Measurements from ENCODE around the gene LRRFIP1. TPM values are rescaled to one million over a fixed set of nuclear protein-coding genes. Genes with fewer than 3 reads are reported as not detected.
"Not testable (repeated sequence)": the region's sequence is repeated elsewhere in the genome, so short reads cannot be mapped to it uniquely, and the experiment has no call there.

The LRRFIP1 gene
- total RNA-seq, 4 donors from 2014 or later, result 51.5 to 95.4 (median 65.6) TPM

DNA sequence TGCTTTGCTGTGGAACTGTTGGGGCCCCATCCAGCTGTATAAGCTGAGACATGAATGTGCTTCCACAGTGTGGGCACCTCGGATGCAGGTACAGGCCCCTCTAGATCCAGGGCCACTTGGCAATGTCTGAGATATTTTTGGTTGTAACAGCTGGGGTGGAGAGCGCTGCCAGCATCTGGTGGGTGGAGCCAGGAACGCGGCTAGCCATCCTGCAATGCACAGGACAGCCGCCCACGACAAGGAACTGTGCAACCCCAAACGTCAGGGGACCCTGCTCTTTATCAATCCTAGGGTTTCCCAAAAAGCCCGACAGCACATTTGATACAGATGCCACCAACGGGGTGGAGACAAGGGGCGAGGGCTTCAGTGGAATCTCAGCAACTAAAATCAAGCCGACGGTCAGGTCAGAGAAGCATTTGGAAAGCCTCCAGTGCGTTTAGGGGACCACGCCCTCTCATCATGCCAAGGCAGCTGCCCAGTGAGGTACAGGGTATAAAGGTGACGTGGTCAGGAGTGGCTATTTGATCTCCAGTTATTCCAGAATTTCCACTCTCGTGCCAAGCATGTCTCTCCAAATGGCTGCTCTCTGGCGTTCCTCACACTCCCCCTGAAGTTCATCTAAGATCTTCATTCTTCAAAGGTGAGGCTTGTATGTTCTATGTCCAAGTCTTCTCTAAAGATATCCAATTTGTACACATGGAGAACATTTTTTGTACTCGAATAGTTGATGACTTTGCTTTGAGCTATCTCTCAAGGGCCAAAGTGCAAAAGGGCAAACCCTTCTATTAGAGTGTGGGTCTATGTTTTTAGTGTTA, 55.7 kb downstream of the LRRFIP1 start:
- TF ChIP-seq, protein P1, sequence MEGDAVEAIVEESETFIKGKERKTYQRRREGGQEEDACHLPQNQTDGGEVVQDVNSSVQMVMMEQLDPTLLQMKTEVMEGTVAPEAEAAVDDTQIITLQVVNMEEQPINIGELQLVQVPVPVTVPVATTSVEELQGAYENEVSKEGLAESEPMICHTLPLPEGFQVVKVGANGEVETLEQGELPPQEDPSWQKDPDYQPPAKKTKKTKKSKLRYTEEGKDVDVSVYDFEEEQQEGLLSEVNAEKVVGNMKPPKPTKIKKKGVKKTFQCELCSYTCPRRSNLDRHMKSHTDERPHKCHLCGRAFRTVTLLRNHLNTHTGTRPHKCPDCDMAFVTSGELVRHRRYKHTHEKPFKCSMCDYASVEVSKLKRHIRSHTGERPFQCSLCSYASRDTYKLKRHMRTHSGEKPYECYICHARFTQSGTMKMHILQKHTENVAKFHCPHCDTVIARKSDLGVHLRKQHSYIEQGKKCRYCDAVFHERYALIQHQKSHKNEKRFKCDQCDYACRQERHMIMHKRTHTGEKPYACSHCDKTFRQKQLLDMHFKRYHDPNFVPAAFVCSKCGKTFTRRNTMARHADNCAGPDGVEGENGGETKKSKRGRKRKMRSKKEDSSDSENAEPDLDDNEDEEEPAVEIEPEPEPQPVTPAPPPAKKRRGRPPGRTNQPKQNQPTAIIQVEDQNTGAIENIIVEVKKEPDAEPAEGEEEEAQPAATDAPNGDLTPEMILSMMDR (IDR thresholded peaks at IDR 0.05), result no peak
- TF ChIP-seq EP300 (IDR thresholded peaks at IDR 0.05), result no peak
- no peak for TF ChIP-seq POLR2A (IDR thresholded peaks at IDR 0.05)
- H3K36me3 ChIP-seq, result no peaks in the 10 kb centered on the region
- H3K27me3 ChIP-seq, result no peaks in the 10 kb centered on the region
- H3K9me3 ChIP-seq, result no peaks in the 10 kb centered on the region
- H3K4me3 ChIP-seq, result no peak overlapping the region
- 81 to 89% methylated on average over 17 to 18 of the region's 18 CpGs for WGBS, 2 donors
- no peak for DNase-seq (ENCODE audit: low spot score in 2 of 2)
- H3K4me1 ChIP-seq, result peaks cover 0 to 22% (median 2%) of the 10 kb centered on the region in 4 donors
- H3K27ac ChIP-seq, result no peak overlapping the region

DNA sequence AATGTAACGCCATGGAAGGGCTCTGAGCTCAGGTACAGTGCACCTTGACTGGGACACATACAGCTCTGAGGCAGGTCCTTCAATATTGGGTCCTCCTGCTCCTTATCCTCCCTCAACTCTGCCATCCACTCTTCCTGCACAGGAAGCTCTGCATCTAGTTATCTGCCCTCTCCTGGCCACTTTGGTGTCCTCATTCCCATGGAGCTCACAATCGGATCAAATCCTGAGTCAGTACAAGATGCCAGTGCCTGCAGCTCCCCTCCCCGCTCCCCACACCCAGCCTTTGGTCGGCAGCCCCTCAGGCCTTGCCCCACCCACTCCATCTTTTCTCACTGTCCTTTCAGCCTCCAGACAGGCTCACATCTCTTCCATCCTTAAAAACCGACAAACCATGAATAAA, 58.0 kb downstream of the LRRFIP1 start:
- TF ChIP-seq, protein P1 (IDR thresholded peaks at IDR 0.05), result no peak
- no peak for TF ChIP-seq POLR2A (IDR thresholded peaks at IDR 0.05)
- TF ChIP-seq EP300 (IDR thresholded peaks at IDR 0.05), result no peak
- H3K27ac ChIP-seq, result no peak overlapping the region
- no peaks in the 10 kb centered on the region for H3K27me3 ChIP-seq
- 66 to 72% methylated on average over 5 of the region's 5 CpGs for WGBS, 2 donors
- H3K9me3 ChIP-seq, result no peaks in the 10 kb centered on the region
- H3K36me3 ChIP-seq, result no peaks in the 10 kb centered on the region
- DNase-seq (ENCODE audit: low spot score in 2 of 2), result no peak
- H3K4me3 ChIP-seq, result no peak overlapping the region
- H3K4me1 ChIP-seq, result peaks cover 0 to 39% (median 19%) of the 10 kb centered on the region in 4 donors

DNA sequence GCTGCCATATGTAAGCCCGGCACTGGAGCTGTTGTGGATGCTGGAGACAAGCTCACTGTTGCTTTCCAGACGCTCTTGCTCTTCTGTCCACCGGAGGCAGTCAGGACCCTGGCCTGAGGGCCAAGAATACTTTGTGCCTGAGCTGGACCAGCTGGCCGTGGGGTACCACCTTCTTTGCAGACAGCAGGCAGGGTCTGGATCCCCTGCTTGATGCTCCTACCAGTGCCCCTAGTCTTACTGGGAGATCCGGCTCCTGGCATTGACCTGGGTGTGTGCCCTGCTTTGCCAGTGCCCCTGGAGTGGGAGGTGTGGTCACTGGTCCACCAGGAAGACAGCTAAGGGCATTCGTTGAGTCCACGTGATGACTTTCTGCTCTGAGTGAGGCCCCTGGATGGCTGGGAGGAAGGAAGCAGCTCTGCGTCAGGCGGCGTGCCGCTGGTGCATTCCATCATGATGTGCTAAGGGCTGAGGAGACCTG, 59.3 kb downstream of the LRRFIP1 start:
- TF ChIP-seq EP300 (IDR thresholded peaks at IDR 0.05), result no peak
- TF ChIP-seq, protein P1 (IDR thresholded peaks at IDR 0.05), result no peak
- TF ChIP-seq POLR2A (IDR thresholded peaks at IDR 0.05), result no peak
- DNase-seq (ENCODE audit: low spot score in 2 of 2), result no peak
- Histone ChIP-seq H3K27ac (peak overlapping the region in 3 of 4 donors; percentile 79 to 97 (median 93)), H3K4me1 (peaks cover 0 to 51% (median 22%) of the 10 kb centered on the region in 4 donors), H3K36me3 (no peaks in the 10 kb centered on the region), H3K27me3 (no peaks in the 10 kb centered on the region), H3K4me3 (no peak overlapping the region), H3K9me3 (no peaks in the 10 kb centered on the region)
- WGBS, 2 donors, result 82 to 83% methylated on average over 7 to 10 of the region's 11 CpGs

DNA sequence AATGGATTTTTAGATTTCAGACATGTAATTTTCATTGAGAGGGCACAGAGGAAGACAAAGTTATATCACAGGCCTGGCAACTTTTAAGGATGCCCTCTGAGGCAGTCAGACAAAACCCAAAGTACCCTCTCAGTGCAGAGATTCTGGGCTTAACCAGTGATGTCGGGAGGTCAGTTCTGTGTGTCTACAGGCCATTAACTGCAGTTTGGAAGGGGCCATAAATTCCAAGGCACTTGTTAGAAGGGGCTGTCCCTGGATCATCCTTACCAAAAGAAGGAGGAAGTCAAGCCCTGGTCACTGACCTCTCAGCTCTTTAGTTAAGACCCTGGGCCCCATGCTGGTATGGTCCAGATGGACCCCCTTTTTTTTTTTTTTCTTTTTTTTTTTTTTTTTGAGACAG, 60.7 kb downstream of the LRRFIP1 start:
- no peaks in the 10 kb centered on the region for H3K36me3 ChIP-seq
- H3K9me3 ChIP-seq, result no peaks in the 10 kb centered on the region
- peak overlapping the region; percentile 79 to 97 (median 89) for H3K27ac ChIP-seq
- TF ChIP-seq POLR2A (IDR thresholded peaks at IDR 0.05), result no peak
- TF ChIP-seq EP300 (IDR thresholded peaks at IDR 0.05), result no peak
- TF ChIP-seq, protein P1 (IDR thresholded peaks at IDR 0.05), result peak in 1 of 5 experiments; percentile 4
- H3K4me3 ChIP-seq, result no peak overlapping the region
- WGBS, 2 donors, result 35 to 50% methylated on average over 1 of the region's 1 CpG
- H3K27me3 ChIP-seq, result no peaks in the 10 kb centered on the region
- DNase-seq (ENCODE audit: low spot score in 2 of 2), result no peak
- H3K4me1 ChIP-seq, result peaks cover 0 to 56% (median 25%) of the 10 kb centered on the region in 4 donors

DNA sequence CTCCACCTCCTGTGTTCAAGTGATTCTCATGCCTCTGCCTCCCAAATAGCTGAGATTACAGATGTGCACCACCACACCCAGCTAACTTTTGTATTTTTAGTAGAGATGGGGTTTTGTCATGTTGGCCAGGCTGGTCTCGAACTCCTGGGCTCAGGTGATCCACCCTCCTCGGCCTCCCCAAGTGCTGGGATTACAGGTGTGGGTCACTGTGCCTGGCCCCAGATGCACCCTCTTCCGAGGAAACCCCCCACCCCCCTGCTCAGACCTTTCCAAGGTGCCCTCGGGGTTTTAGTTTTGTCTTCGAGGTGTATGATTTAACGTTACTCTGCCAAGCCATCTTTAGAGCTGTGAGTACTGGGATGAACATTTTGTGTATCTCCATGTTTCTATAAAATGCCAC, 61.2 kb downstream of the LRRFIP1 start:
- 92 to 97% methylated on average over 6 of the region's 6 CpGs for WGBS, 2 donors

More for the DNA sequence above, 61.2 kb downstream of the LRRFIP1 start:
- peak overlapping the region; percentile 79 to 97 (median 89) for H3K27ac ChIP-seq
- H3K27me3 ChIP-seq; H3K9me3 ChIP-seq; DNase-seq (ENCODE audit: low spot score in 2 of 2); H3K36me3 ChIP-seq; H3K4me3 ChIP-seq: not testable (repeated sequence)
- H3K4me1 ChIP-seq, result peaks cover 0 to 60% (median 30%) of the 10 kb centered on the region in 4 donors
